ENCODE measurements around the gene IER3IP1. TPM values are rescaled to one million over a fixed set of nuclear protein-coding genes. Genes with fewer than 3 reads are reported as not detected.
A peak's percentile ranks its signal among the peaks of the same experiment; 100 is the strongest.

The IER3IP1 gene
- total and polyA plus RNA-seq, 2 of the 13 experiments (the other 11 are each of a cell fraction or from before 2014, with no cell fraction given) = 18.7 to 26.1 TPM

DNA sequence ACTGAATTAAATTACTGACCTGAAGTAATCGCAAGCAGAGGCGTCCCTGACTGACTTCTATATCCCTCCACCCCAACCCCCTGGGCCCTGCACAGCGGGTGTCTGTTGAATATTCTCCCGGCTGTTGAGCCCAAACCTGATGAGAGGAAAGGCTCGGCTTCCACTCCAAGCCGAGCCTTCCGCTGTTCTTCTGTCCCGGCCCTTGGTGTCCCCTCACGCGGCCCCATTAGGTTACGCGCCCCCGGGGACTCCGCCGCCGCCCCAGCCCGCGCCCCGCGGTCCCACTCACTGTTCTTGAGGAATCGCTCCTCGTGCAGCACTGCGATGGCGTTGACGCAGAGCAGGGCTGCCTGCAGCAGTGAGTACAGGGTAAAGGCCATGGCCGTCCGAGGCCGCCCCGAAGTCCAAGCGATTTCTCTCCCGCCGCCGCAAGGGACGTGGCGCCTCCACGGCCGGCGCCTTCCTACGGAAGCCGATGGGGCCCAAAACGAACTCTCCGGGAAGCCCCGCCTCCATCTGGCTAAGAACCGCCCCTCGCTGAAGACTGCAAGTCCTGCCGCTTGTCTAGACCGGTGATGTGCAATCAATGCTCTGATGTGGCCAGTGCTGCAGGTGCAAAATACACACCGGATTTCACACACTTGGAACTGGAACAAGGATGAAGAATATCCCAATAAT, at the start of gene IER3IP1 (continued):
- TF ChIP-seq, protein P1, sequence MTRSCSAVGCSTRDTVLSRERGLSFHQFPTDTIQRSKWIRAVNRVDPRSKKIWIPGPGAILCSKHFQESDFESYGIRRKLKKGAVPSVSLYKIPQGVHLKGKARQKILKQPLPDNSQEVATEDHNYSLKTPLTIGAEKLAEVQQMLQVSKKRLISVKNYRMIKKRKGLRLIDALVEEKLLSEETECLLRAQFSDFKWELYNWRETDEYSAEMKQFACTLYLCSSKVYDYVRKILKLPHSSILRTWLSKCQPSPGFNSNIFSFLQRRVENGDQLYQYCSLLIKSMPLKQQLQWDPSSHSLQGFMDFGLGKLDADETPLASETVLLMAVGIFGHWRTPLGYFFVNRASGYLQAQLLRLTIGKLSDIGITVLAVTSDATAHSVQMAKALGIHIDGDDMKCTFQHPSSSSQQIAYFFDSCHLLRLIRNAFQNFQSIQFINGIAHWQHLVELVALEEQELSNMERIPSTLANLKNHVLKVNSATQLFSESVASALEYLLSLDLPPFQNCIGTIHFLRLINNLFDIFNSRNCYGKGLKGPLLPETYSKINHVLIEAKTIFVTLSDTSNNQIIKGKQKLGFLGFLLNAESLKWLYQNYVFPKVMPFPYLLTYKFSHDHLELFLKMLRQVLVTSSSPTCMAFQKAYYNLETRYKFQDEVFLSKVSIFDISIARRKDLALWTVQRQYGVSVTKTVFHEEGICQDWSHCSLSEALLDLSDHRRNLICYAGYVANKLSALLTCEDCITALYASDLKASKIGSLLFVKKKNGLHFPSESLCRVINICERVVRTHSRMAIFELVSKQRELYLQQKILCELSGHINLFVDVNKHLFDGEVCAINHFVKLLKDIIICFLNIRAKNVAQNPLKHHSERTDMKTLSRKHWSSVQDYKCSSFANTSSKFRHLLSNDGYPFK (CRISPR knock-in tag; IDR thresholded peaks at IDR 0.05; ENCODE audit: borderline replicate concordance) = peak; percentile 27; the same call in 1 of the 2 replicates
- TF ChIP-seq KDM4B (CRISPR knock-in tag; IDR thresholded peaks at IDR 0.05) (peak; percentile 78; the same call in 1 of the 2 replicates), RXRA (CRISPR knock-in tag; IDR thresholded peaks at IDR 0.05) (peak; percentile 65), ELF1 (CRISPR knock-in tag; IDR thresholded peaks at IDR 0.05) (peak; percentile 48), ZNF598 (CRISPR knock-in tag; IDR thresholded peaks at IDR 0.05; ENCODE audit: borderline replicate concordance) (no peak), ZNF605 (CRISPR knock-in tag; IDR thresholded peaks at IDR 0.05) (peak; percentile 31; the same call in 1 of the 2 replicates), ZNF775 (CRISPR knock-in tag; IDR thresholded peaks at IDR 0.05; ENCODE audit: borderline replicate concordance) (no peak), HIVEP1 (CRISPR knock-in tag; IDR thresholded peaks at IDR 0.05) (peak; percentile 59; the same call in 1 of the 2 replicates), YEATS2 (CRISPR knock-in tag; IDR thresholded peaks at IDR 0.05; ENCODE audit: borderline replicate concordance) (peak; percentile 90), FOXO1 (CRISPR knock-in tag; IDR thresholded peaks at IDR 0.05) (peak; percentile 29; the same call in 1 of the 2 replicates), ATF7-NPFF (CRISPR knock-in tag; IDR thresholded peaks at IDR 0.05; ENCODE audit: low read depth) (0 out of 2 replicates have a peak, but pooled peaks have one; percentile 23), ZNF737 (CRISPR knock-in tag; IDR thresholded peaks at IDR 0.05; ENCODE audit: borderline replicate concordance) (no peak), NR2F6 (IDR thresholded peaks at IDR 0.05) (0 out of 2 replicates have a peak, but pooled peaks have one; percentile 9), NR2F6 (CRISPR knock-in tag; IDR thresholded peaks at IDR 0.05) (no peak)
- TF ChIP-seq, protein P2, sequence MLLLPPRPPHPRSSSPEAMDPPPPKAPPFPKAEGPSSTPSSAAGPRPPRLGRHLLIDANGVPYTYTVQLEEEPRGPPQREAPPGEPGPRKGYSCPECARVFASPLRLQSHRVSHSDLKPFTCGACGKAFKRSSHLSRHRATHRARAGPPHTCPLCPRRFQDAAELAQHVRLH (CRISPR knock-in tag; IDR thresholded peaks at IDR 0.05; ENCODE audit: borderline replicate concordance, low read depth) = peak; percentile 73
- TF ChIP-seq, protein P3, sequence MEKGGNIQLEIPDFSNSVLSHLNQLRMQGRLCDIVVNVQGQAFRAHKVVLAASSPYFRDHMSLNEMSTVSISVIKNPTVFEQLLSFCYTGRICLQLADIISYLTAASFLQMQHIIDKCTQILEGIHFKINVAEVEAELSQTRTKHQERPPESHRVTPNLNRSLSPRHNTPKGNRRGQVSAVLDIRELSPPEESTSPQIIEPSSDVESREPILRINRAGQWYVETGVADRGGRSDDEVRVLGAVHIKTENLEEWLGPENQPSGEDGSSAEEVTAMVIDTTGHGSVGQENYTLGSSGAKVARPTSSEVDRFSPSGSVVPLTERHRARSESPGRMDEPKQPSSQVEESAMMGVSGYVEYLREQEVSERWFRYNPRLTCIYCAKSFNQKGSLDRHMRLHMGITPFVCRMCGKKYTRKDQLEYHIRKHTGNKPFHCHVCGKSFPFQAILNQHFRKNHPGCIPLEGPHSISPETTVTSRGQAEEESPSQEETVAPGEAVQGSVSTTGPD (CRISPR knock-in tag; IDR thresholded peaks at IDR 0.05) = no peak
- TF ChIP-seq, protein P4, sequence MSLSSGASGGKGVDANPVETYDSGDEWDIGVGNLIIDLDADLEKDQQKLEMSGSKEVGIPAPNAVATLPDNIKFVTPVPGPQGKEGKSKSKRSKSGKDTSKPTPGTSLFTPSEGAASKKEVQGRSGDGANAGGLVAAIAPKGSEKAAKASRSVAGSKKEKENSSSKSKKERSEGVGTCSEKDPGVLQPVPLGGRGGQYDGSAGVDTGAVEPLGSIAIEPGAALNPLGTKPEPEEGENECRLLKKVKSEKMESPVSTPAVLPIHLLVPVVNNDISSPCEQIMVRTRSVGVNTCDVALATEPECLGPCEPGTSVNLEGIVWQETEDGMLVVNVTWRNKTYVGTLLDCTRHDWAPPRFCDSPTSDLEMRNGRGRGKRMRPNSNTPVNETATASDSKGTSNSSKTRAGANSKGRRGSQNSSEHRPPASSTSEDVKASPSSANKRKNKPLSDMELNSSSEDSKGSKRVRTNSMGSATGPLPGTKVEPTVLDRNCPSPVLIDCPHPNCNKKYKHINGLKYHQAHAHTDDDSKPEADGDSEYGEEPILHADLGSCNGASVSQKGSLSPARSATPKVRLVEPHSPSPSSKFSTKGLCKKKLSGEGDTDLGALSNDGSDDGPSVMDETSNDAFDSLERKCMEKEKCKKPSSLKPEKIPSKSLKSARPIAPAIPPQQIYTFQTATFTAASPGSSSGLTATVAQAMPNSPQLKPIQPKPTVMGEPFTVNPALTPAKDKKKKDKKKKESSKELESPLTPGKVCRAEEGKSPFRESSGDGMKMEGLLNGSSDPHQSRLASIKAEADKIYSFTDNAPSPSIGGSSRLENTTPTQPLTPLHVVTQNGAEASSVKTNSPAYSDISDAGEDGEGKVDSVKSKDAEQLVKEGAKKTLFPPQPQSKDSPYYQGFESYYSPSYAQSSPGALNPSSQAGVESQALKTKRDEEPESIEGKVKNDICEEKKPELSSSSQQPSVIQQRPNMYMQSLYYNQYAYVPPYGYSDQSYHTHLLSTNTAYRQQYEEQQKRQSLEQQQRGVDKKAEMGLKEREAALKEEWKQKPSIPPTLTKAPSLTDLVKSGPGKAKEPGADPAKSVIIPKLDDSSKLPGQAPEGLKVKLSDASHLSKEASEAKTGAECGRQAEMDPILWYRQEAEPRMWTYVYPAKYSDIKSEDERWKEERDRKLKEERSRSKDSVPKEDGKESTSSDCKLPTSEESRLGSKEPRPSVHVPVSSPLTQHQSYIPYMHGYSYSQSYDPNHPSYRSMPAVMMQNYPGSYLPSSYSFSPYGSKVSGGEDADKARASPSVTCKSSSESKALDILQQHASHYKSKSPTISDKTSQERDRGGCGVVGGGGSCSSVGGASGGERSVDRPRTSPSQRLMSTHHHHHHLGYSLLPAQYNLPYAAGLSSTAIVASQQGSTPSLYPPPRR (CRISPR knock-in tag; IDR thresholded peaks at IDR 0.05; ENCODE audit: borderline replicate concordance) = peak; percentile 53; the same call in 1 of the 2 replicates
- TF ChIP-seq, protein P5, sequence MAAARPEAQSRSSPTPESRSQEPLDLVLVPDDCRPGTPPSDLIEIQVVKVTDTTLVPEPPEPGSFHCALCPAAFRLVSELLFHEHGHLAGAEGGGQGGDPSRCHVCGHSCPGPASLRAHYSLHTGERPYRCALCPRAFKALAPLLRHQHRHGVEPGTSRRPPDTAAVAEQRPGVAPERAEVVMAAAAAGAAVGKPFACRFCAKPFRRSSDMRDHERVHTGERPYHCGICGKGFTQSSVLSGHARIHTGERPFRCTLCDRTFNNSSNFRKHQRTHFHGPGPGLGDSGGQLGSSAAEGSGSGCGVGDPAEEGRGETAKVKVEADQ (CRISPR knock-in tag; IDR thresholded peaks at IDR 0.05; ENCODE audit: borderline replicate concordance) = 0 out of 2 replicates have a peak, but pooled peaks have one; percentile 31
